BLaER1 treated with 17β-estradiol and CSF1 and Interleukin-3, amounts not matched to agents 10 nM and 100 nM (cell line): ENCODE data around the gene IRS2.

Experiments
- H3K27ac ChIP-seq, 11 experiments: shearing (Covaris generic); formaldehyde crosslinking; 2 replicates each; pipeline ENCODE4 v1.8.1; 2022
- H3K27me3 ChIP-seq, 11 experiments: shearing (Covaris generic); formaldehyde crosslinking; 2 replicates each; pipeline ENCODE4 v1.8.1; 2022
- H3K36me3 ChIP-seq, 11 experiments: shearing (Covaris generic); formaldehyde crosslinking; 2 replicates each; pipeline ENCODE4 v1.8.1; 2022
- H3K4me1 ChIP-seq, 10 experiments: shearing (Covaris generic); formaldehyde crosslinking; 2 replicates each; pipeline ENCODE4 v1.8.1; 2022
- H3K4me2 ChIP-seq, 11 experiments: shearing (Covaris generic); formaldehyde crosslinking; 2 replicates each; pipeline ENCODE4 v1.8.1; 2022
- H3K4me3 ChIP-seq, 10 experiments: shearing (Covaris generic); formaldehyde crosslinking; 2 replicates each; pipeline ENCODE4 v1.8.1; 2022
- H3K9ac ChIP-seq, 11 experiments: shearing (Covaris generic); formaldehyde crosslinking; 2 replicates each; pipeline ENCODE4 v1.8.1; 2022
- H3K9me3 ChIP-seq, 11 experiments: shearing (Covaris generic); formaldehyde crosslinking; replicated peaks in 1 of 11; 2 replicates each; pipeline ENCODE4 v1.8.1; 2022
- H4K20me1 ChIP-seq, 11 experiments: shearing (Covaris generic); formaldehyde crosslinking; 2 replicates each; pipeline ENCODE4 v1.8.1; 2022
- Cebpa-rat ChIP-seq, 11 experiments: shearing (Covaris generic); IDR thresholded peaks; 2 replicates each; pipeline ENCODE4 v1.8.1; 2022

The IRS2 gene

DNA sequence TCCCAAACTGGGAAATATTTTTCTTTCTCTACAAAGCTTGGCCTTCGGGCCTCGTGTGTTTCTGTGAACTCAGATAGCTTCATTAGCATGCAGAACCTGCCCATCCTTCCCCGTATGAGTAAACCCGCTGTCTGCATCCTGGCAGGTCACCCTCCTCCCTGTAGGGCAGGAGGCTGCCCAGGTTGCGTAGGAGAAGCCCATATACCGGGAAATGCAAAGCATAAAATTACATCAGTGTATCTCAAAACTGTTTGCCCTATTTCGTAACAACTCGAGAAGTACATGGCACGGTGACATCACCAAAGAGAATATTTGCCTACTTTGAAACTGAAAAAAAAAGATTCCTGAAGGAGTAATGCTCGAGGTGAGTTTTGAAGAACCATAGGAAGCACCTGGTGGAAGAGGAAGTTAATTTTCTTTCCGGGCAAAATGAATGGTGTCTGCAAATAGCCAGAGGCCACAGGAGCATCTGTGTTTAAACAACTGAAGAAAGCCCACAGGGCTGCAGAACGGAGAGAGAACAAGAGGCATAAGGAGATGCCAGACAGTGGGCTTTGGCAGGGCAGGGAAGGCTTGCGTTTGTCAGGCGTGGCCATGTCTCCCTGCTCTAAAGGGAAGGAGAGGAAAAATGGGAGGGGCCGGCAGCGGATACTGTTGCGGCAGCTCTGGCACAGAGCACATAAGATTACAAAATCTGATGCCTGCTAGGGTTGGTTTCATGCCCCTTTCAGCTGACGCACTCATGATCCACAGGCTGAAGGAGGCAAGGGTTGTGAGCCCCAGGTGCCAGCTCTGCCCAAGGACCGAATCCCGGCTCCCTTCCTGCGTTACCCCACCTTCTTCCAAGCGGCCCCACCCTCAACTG, 81.4 kb downstream of the IRS2 start:
- H3K36me3 ChIP-seq, result peaks cover 0 to 26% (median 9%) of the 10 kb centered on the region in 11 experiments; a peak in 9 of 22 replicates
- peaks cover 8 to 49% (median 40%) of the 10 kb centered on the region in 11 experiments; a peak in 21 of 22 replicates for H3K9me3 ChIP-seq
- H3K9ac ChIP-seq, result peak overlapping the region; percentile 66 to 88 (median 83); a peak in 21 of 22 replicates
- no peaks in the 10 kb centered on the region for H4K20me1 ChIP-seq
- TF ChIP-seq Cebpa-rat (IDR thresholded peaks at IDR 0.05), result peak in 9 of 11 experiments; percentile 26 to 95 (median 90); a peak in 18 of 22 replicates
- peaks cover 66 to 77% (median 70%) of the 10 kb centered on the region in 10 experiments for H3K4me1 ChIP-seq
- peak overlapping the region in 9 of 10 experiments; percentile 15 to 51 (median 39); a peak in 14 of 20 replicates for H3K4me3 ChIP-seq
- H3K27ac ChIP-seq, result peak overlapping the region; percentile 51 to 99 (median 94); a peak in 21 of 22 replicates
- peak overlapping the region; percentile 75 to 97 (median 91) for H3K4me2 ChIP-seq
- H3K27me3 ChIP-seq, result no peaks in the 10 kb centered on the region

DNA sequence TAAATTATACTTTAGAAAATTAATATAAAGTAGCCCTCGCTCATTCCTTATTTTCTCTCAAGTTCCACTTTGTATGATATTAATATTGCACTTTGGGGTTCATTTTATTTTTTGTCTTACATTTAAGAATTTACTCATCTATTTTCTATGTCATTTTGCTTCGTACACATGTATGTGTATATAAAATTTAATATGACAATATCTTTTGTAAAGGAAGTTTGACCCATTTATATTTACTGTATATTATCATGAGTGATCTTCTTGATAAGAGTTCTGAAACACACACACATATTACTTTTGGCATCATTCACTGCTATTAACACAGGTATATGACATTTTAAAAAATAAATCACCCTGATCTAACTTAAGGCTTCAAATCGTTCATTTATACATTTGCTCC, 83.1 kb downstream of the IRS2 start:
- Histone ChIP-seq H3K27ac (peak overlapping the region in 8 of 11 experiments; percentile 92 to 99 (median 96); a peak in 17 of 22 replicates), H3K36me3 (peaks cover 0 to 17% (median 9%) of the 10 kb centered on the region in 11 experiments; a peak in 9 of 22 replicates), H3K9me3 (peaks cover 8 to 35% (median 29%) of the 10 kb centered on the region in 11 experiments; a peak in 21 of 22 replicates), H4K20me1 (no peaks in the 10 kb centered on the region), H3K27me3 (no peaks in the 10 kb centered on the region), H3K9ac (no peak overlapping the region), H3K4me2 (no peak overlapping the region), H3K4me3 (no peak overlapping the region; a peak in 1 of 20 replicates), H3K4me1 (peaks cover 78 to 87% (median 82%) of the 10 kb centered on the region in 10 experiments)
- no peak for TF ChIP-seq Cebpa-rat (IDR thresholded peaks at IDR 0.05)
